Ovary (tissue), 9 donors: ENCODE results near the gene FOS. TPM values are rescaled to one million over a fixed set of nuclear protein-coding genes. Genes with fewer than 3 reads are reported as not detected.

Experiments
- DNase-seq, 5 donors: peaks; one replicate each; pipeline ENCODE4 v3.0.0-alpha.2; 2019 to 2020
- H3K27ac ChIP-seq, 2 donors: fragments of 200-600 bp; one replicate each; pipeline versions ENCODE4 v1.5.1 to v1.8.0; 2019 to 2022
- H3K27me3 ChIP-seq: fragments of 200-600 bp; one replicate; pipeline ENCODE4 v1.8.0; 2022
- H3K36me3 ChIP-seq: fragments of 200-600 bp; sonication (generic); one replicate; pipeline ENCODE4 v1.5.1; 2019
- H3K4me1 ChIP-seq: one replicate; pipeline ENCODE4 v1.8.1; 2013; ENCODE audit warnings: mild to moderate bottlenecking, moderate library complexity; ENCODE audit not compliant: insufficient read depth
- H3K4me3 ChIP-seq: fragments of 200-600 bp; sonication (generic); one replicate; pipeline ENCODE4 v1.5.1; 2017
- H3K9me3 ChIP-seq, 2 donors: fragments of 200-600 bp in 1 of 2; sonication (generic) in 1 of 2; one replicate each; pipeline versions ENCODE4 v1.5.1 to v1.8.1; 2013 to 2019; ENCODE audit warnings: mild to moderate bottlenecking in 1 of 2, moderate library complexity in 1 of 2
- EP300 ChIP-seq: sonication (generic); formaldehyde crosslinking; IDR thresholded peaks from one replicate; pipeline ENCODE4 v1.6.1; 2017; ENCODE audit warnings: antibody characterized with exemption
- POLR2A ChIP-seq: fragments of 450-650 bp; IDR thresholded peaks from one replicate; pipeline ENCODE4 v1.6.1; 2017; ENCODE audit warnings: antibody characterized with exemption, mild to moderate bottlenecking, moderate library complexity
- WGBS, 3 donors: extraction: QIAGEN DNeasy Blood & Tissue Kit in 1 of 3; methylation state at CpG; one replicate each; pipeline versions ENCODE4 v1.1.5 to v1.1.7; 2013 to 2017; 5-methylcytosine and 5-hydroxymethylcytosine counted together
- intact Hi-C, 4 donors: fragments of 100-400 bp; cut with DNase I; formaldehyde crosslinking; loops; one replicate each; pipeline versions ENCODE4 v1.11.0 to v1.15.1; 2022 to 2023
- polyA plus RNA-seq, 2 donors: library from polyadenylated mRNA; stranded (reverse); fragments of 200-250 nt in 1 of 2; fragments of 350-450 nt in 1 of 2; fragmentation: Illumina TruSeq in 1 of 2; extraction: RNeasy Lipid Tissue Mini Kit (QIAGEN cat#74804) in 1 of 2; gene quantifications; one replicate each; pipeline ENCODE4 v1.2.3, GENCODE V29; 2013 to 2014
- total RNA-seq, 7 donors: library from RNA; depleted of rRNA in 2 of 7; stranded (reverse); fragments of >200 nt in 2 of 7; fragmentation: NEBNext Ultra II Directional in 3 of 7; extraction: Animal tissue kit (Norgen Biotek cat#: 25700) in 3 of 7; gene quantifications; one replicate each; pipeline versions ENCODE4 v1.1.0 to v1.2.4, GENCODE V29; 2016 to 2023
- TF ChIP-seq, protein P1 (sequence below), 3 donors: fragments of 450-650 bp in 2 of 3; fragments of 200-600 bp in 1 of 3; IDR thresholded peaks; one replicate each; pipeline versions ENCODE4 v1.5.1 to v1.8.0; 2016 to 2022; ENCODE audit warnings: antibody characterized with exemption in 3 of 3, mild to moderate bottlenecking in 1 of 3
- donor health status: DM: no; HTN: no; CAD: no; lungs with moderate emphysema.
- donor health status: DM: no; HTN: no; CAD: no.
- donor health status: Bipolar disorder and iron deficiency.
- donor health status: DM: yes; HTN: yes; CAD: no.
- donor health status: DM: no; HTN: no; CAD: no.
- donor health status: DM: yes; HTN: yes; CAD: no.

Gene FOS
- total and polyA plus RNA-seq, 9 donors = 115 to 2,019 (median 178) TPM

GRCh38 chr14:75236467-75236866, 42.2 kb upstream of the FOS start:
- Histone ChIP-seq H3K36me3 (no peaks in the 10 kb centered on the region), H3K4me3 (no peak overlapping the region), H3K4me1 (peaks cover 13% of the 10 kb centered on the region), H3K27ac (peak overlapping the region in 1 of 2 donors; percentile 47), H3K27me3 (no peaks in the 10 kb centered on the region), H3K9me3 (no peaks in the 10 kb centered on the region)
- DNase-seq = no peak
- TF ChIP-seq, protein P1, sequence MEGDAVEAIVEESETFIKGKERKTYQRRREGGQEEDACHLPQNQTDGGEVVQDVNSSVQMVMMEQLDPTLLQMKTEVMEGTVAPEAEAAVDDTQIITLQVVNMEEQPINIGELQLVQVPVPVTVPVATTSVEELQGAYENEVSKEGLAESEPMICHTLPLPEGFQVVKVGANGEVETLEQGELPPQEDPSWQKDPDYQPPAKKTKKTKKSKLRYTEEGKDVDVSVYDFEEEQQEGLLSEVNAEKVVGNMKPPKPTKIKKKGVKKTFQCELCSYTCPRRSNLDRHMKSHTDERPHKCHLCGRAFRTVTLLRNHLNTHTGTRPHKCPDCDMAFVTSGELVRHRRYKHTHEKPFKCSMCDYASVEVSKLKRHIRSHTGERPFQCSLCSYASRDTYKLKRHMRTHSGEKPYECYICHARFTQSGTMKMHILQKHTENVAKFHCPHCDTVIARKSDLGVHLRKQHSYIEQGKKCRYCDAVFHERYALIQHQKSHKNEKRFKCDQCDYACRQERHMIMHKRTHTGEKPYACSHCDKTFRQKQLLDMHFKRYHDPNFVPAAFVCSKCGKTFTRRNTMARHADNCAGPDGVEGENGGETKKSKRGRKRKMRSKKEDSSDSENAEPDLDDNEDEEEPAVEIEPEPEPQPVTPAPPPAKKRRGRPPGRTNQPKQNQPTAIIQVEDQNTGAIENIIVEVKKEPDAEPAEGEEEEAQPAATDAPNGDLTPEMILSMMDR (IDR thresholded peaks at IDR 0.05) = no peak
- no peak for TF ChIP-seq EP300
- no peak for TF ChIP-seq POLR2A
- 59 to 79% (median 77%) methylated on average over 6 of the region's 6 CpGs for WGBS, 3 donors
- intact Hi-C loops = loop anchor here in 1 of 4 donors (5.0 kb wide), 1 partner anchor 1816 kb away; no protein-coding TSS in a partner anchor

- H3K27ac ChIP-seq = peak overlapping the region; percentile 32 to 47
- H3K27me3 ChIP-seq = no peaks in the 10 kb centered on the region
- WGBS, 3 donors = 16 to 33% (median 25%) methylated on average over 9 of the region's 9 CpGs
- intact Hi-C loops = loop anchor here in 1 of 4 donors (5.0 kb wide), 1 partner anchor 1815 kb away; no protein-coding TSS in a partner anchor
- no peaks in the 10 kb centered on the region for H3K36me3 ChIP-seq
- H3K9me3 ChIP-seq = no peaks in the 10 kb centered on the region
- H3K4me3 ChIP-seq = no peak overlapping the region
- TF ChIP-seq, protein P1 (IDR thresholded peaks at IDR 0.05) = no peak
- TF ChIP-seq POLR2A = no peak
- TF ChIP-seq EP300 = no peak
- DNase-seq = no peak
- H3K4me1 ChIP-seq = peaks cover 13% of the 10 kb centered on the region
Measured at GRCh38 chr14:75236901-75237419, 41.7 kb upstream of the FOS start.

- intact Hi-C loops = loop anchor here in 1 of 4 donors (5.0 kb wide), 1 partner anchor 1813 kb away; no protein-coding TSS in a partner anchor
- DNase-seq = peak; percentile 47 to 72 (median 58)
- no peaks in the 10 kb centered on the region for H3K36me3 ChIP-seq
- no peak overlapping the region for H3K4me3 ChIP-seq
- no peaks in the 10 kb centered on the region for H3K9me3 ChIP-seq
- H3K4me1 ChIP-seq = peaks cover 13% of the 10 kb centered on the region
- 38 to 45% (median 43%) methylated on average over 11 of the region's 11 CpGs for WGBS, 3 donors
- H3K27me3 ChIP-seq = no peaks in the 10 kb centered on the region
- peak overlapping the region in 1 of 2 donors; percentile 40 for H3K27ac ChIP-seq
- TF ChIP-seq, protein P1 (IDR thresholded peaks at IDR 0.05) = peak in 1 of 3 donors; percentile 13
- no peak for TF ChIP-seq POLR2A
Measured at GRCh38 chr14:75238756-75239455, 39.7 kb upstream of the FOS start.

DNA sequence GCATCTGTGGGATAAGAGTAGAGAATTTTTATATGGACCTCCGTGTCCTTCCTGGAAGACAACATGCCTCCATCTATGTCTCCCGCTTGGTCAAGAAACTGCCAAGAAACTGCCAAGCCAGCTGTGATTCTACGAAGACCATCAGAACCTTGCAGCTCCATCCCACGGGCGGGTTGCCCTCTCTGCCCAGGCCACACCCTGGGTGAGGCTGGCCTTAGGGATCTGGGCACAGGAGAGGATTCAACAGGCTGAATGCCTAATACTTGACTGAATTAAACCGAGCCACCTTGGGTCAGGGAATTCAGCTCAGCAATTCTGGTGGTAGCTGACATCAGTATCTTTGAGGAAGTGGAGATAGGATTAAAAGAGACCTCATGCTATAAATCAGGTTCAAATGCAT, 37.8 kb upstream of the FOS start:
- H3K9me3 ChIP-seq = no peaks in the 10 kb centered on the region
- no peaks in the 10 kb centered on the region for H3K27me3 ChIP-seq
- H3K36me3 ChIP-seq = no peaks in the 10 kb centered on the region
- no peak overlapping the region for H3K4me3 ChIP-seq
- DNase-seq = no peak
- H3K27ac ChIP-seq = no peak overlapping the region
- intact Hi-C loops = no loop called here
- TF ChIP-seq, protein P1 (IDR thresholded peaks at IDR 0.05) = no peak
- no peak for TF ChIP-seq EP300
- 96 to 97% (median 96%) methylated on average over 6 of the region's 6 CpGs for WGBS, 3 donors
- peaks cover 13% of the 10 kb centered on the region for H3K4me1 ChIP-seq
